GM18868 (cell line): ENCODE data around the gene VAV1.
"Not testable (repeated sequence)": the region's sequence is repeated elsewhere in the genome, so short reads cannot be mapped to it uniquely, and the experiment has no call there.

Experiments
- ATAC-seq: cut with Tn5 transposase; IDR thresholded peaks from one replicate; pipeline ENCODE4 v1.9.1; 2021; ENCODE audit warnings: mild to moderate bottlenecking, moderate library complexity; ENCODE audit not compliant: unreplicated experiment

Gene VAV1

GRCh38 chr19:6779206-6779605 is 6.7 kb downstream of the VAV1 start:
- no peak for ATAC-seq

- ATAC-seq, result no peak
Measured at GRCh38 chr19:6787393-6787792, 14.9 kb downstream of the VAV1 start.

GRCh38 chr19:6788896-6789295 is 16.4 kb downstream of the VAV1 start:
- no peak for ATAC-seq

GRCh38 chr19:6790194-6791128 is 18.0 kb downstream of the VAV1 start:
- ATAC-seq, result no peak

- no peak for ATAC-seq
Measured at GRCh38 chr19:6791237-6791636, 18.7 kb downstream of the VAV1 start.

- no peak for ATAC-seq
Measured at GRCh38 chr19:6793411-6793810, 20.9 kb downstream of the VAV1 start.

GRCh38 chr19:6793973-6794372 is 21.5 kb downstream of the VAV1 start:
- no peak for ATAC-seq

- no peak for ATAC-seq
Measured at GRCh38 chr19:6794686-6795431, 22.4 kb downstream of the VAV1 start.

GRCh38 chr19:6796278-6796677 is 23.8 kb downstream of the VAV1 start:
- ATAC-seq, result no peak

- ATAC-seq, result no peak
Measured at GRCh38 chr19:6797646-6798045, 25.1 kb downstream of the VAV1 start.

GRCh38 chr19:6800160-6800790 is 27.8 kb downstream of the VAV1 start:
- ATAC-seq, result not testable (repeated sequence)

- ATAC-seq, result no peak
Measured at GRCh38 chr19:6800991-6801484, 28.5 kb downstream of the VAV1 start.

GRCh38 chr19:6801485-6802086 is 29.1 kb downstream of the VAV1 start:
- peak; percentile 50 for ATAC-seq

- ATAC-seq, result no peak
Measured at GRCh38 chr19:6802336-6803035, 30.0 kb downstream of the VAV1 start.

GRCh38 chr19:6803036-6803404 is 30.5 kb downstream of the VAV1 start:
- no peak for ATAC-seq

GRCh38 chr19:6806488-6806887 is 34.0 kb downstream of the VAV1 start:
- ATAC-seq, result no peak

GRCh38 chr19:6807291-6807690 is 34.8 kb downstream of the VAV1 start:
- no peak for ATAC-seq

GRCh38 chr19:6808494-6808893 is 36.0 kb downstream of the VAV1 start:
- ATAC-seq, result no peak

GRCh38 chr19:6809262-6809661 is 36.8 kb downstream of the VAV1 start:
- ATAC-seq, result no peak

GRCh38 chr19:6811378-6811777 is 38.9 kb downstream of the VAV1 start:
- no peak for ATAC-seq
